Mesenteric fat pad (tissue), 1 donor: ENCODE data around the gene CCDC9B. TPM values are rescaled to one million over a fixed set of nuclear protein-coding genes. Genes with fewer than 3 reads are reported as not detected.

Experiments
- total RNA-seq: library from RNA; stranded (reverse); fragmentation: NEBNext Ultra II Directional; extraction: Animal tissue kit (Norgen Biotek cat#: 25700); gene quantifications from one replicate; pipeline ENCODE4 v1.2.1, GENCODE V29; 2021
- donor health status: DM: yes; HTN: yes; CAD: no.

The CCDC9B gene
- total RNA-seq, 1 donor from 2014 or later = 10.6 TPM

Other genes with a start within 250 kb of the CCDC9B start
- gene BMF, start 232.1 kb downstream of the CCDC9B start, total RNA-seq = 4.0 TPM
- gene BUB1B, start 179.9 kb downstream of the CCDC9B start, total RNA-seq = 0.39 TPM
- gene PAK6, start 101.9 kb downstream of the CCDC9B start, total RNA-seq = 0.26 TPM
- gene ANKRD63, start 57.9 kb downstream of the CCDC9B start, total RNA-seq = not detected
- 31.9 TPM for gene PLCB2, start 33.0 kb downstream of the CCDC9B start, total RNA-seq
- gene INAFM2, start 17.2 kb downstream of the CCDC9B start, total RNA-seq = 27.9 TPM
- 2.7 TPM for gene PHGR1, start 10.1 kb upstream of the CCDC9B start, total RNA-seq
- 0.26 TPM for gene DISP2, start 17.3 kb upstream of the CCDC9B start, total RNA-seq
- 16.5 TPM for gene KNSTRN, start 41.8 kb upstream of the CCDC9B start, total RNA-seq
- gene IVD, start 64.9 kb upstream of the CCDC9B start, total RNA-seq = 45.3 TPM
- gene BAHD1, start 100.0 kb upstream of the CCDC9B start, total RNA-seq = 16.2 TPM
- 10.9 TPM for gene CHST14, start 130.0 kb upstream of the CCDC9B start, total RNA-seq
- 23.7 TPM for gene CCDC32, start 224.1 kb upstream of the CCDC9B start, total RNA-seq
- 6.9 TPM for gene RPUSD2, start 228.4 kb upstream of the CCDC9B start, total RNA-seq